Fibroblast of villous mesenchyme (primary cell): Measurements from ENCODE around the gene RGS7. TPM values are rescaled to one million over a fixed set of nuclear protein-coding genes. Genes with fewer than 3 reads are reported as not detected.

Source experiments
- DNase-seq: peaks from one replicate; pipeline ENCODE4 v3.0.0-alpha.2; 2010; ENCODE audit warnings: low read depth
- H3K4me3 ChIP-seq: 2 replicates; pipeline ENCODE4 v1.5.1; 2011; ENCODE audit warnings: low read depth, mild to moderate bottlenecking, low read length
- total RNA-seq: library from RNA; depleted of rRNA; stranded (reverse); fragments of >200 nt; gene quantifications from 2 replicates; pipeline ENCODE4 v1.2.3, GENCODE V29; 2012
- TF ChIP-seq, protein P1 (sequence below): IDR thresholded peaks from 2 replicates; pipeline ENCODE4 v1.5.1; 2012; ENCODE audit warnings: low read depth, mild to moderate bottlenecking, low read length; ENCODE audit not compliant: insufficient read depth

RGS7 gene
- total RNA-seq, 1 donor: 0.43 TPM

DNA sequence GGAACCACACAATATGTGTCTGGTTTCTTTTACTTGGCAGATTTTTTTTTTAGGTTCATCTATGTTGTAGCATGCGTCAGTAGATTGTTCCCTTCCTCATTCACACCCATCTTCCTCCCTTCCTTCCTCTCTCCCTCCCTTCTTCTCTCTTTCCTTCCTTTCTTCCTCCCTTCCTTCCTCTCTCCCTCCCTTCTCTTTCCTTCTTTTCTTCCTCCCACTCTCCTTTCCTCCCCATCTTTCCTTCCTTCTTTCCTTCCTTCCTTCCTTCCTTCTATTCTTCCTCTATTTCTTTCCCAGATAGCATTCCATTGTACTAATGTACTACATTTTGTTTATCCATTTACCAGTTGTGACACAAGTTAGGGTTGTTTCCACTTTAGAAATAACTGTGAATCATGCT, 218.0 kb downstream of the RGS7 start:
- no peak overlapping the region for H3K4me3 ChIP-seq
- TF ChIP-seq, protein P1, sequence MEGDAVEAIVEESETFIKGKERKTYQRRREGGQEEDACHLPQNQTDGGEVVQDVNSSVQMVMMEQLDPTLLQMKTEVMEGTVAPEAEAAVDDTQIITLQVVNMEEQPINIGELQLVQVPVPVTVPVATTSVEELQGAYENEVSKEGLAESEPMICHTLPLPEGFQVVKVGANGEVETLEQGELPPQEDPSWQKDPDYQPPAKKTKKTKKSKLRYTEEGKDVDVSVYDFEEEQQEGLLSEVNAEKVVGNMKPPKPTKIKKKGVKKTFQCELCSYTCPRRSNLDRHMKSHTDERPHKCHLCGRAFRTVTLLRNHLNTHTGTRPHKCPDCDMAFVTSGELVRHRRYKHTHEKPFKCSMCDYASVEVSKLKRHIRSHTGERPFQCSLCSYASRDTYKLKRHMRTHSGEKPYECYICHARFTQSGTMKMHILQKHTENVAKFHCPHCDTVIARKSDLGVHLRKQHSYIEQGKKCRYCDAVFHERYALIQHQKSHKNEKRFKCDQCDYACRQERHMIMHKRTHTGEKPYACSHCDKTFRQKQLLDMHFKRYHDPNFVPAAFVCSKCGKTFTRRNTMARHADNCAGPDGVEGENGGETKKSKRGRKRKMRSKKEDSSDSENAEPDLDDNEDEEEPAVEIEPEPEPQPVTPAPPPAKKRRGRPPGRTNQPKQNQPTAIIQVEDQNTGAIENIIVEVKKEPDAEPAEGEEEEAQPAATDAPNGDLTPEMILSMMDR: no peak
- no peak for DNase-seq

DNA sequence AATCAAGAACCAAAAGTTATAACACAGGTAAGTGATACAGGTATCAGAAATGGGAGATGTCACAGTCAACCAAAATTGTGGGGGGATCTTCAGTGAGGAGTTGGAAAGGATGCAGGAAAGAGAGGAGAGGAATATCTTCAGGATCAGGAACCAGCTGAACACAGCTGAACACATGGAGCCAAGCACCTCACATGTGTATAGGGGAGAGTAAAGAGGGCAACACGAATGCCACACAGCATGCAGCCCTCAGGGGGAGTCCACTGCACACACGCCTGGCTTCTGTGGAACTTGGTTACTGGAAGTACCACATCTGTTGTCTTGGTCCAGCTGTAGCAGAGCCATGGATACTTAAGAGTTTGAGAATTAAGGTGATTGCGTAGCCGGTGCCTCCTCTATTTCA, 218.8 kb downstream of the RGS7 start:
- H3K4me3 ChIP-seq: no peak overlapping the region
- DNase-seq: no peak
- TF ChIP-seq, protein P1: no peak

DNA sequence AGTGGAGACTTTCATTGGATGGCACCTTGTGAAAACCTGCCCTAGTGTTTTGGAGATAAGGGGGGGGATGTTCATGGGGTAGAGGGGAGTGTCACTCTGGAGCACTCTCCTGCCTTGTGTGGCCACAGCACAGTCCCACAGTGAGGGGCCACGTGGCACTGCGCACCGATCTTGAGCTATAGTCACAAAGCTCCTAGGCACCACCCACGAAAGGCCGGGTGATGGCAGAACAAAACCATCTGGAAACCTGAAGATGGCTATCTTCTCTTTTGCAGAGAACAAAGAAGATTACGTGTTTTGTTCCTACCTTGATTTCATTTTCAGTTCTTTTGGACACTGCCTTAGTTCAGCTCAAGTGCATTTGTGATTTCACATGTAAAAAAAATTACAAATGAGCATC, 220.6 kb downstream of the RGS7 start:
- TF ChIP-seq, protein P1: no peak
- no peak overlapping the region for H3K4me3 ChIP-seq
- DNase-seq: no peak

DNA sequence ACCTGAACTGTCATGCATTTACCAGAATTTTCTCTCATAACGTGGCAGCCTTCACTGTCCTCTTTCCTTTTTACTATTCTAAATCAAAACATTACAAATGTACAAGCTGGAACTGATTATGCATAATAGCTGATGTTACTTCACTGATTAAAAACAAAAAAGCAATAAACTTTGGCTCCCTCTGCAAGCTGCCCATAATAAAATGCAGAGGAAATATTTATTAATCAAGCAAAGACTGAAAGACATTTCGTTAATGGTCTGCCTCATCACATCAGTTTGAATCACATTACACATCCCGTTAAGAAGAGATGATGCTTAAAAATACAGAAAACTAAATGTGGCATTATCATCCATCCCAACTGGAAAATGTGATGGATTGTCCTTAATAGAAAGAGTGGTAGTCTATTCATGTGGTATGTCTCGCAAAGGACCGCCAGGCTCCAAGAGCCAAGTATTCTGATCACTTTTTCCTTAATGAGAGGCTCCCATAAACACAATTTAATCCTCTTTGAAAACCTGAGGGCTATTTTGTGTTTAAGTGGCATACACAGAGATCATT, 225.3 kb downstream of the RGS7 start:
- TF ChIP-seq, protein P1: no peak
- no peak overlapping the region for H3K4me3 ChIP-seq
- DNase-seq: no peak

DNA sequence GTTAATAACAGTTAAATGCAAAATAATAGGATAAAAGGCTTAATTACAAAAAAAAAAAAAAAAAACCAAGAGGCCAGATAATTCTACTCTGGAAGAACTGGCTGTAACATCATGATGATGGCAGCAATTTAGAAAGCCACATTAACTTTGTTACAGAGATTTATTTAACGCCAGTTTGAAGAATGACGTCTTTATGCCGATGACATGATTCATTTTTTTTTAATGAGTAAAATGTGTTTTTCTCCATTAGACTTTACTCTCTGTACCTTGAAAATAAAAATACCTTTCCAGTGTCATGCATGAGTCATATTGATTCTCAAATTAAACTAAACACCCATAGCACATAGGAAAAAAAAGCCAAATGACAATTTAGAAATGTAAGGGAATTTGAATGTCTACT, 226.1 kb downstream of the RGS7 start:
- TF ChIP-seq, protein P1: no peak
- DNase-seq: no peak
- H3K4me3 ChIP-seq: no peak overlapping the region

DNA sequence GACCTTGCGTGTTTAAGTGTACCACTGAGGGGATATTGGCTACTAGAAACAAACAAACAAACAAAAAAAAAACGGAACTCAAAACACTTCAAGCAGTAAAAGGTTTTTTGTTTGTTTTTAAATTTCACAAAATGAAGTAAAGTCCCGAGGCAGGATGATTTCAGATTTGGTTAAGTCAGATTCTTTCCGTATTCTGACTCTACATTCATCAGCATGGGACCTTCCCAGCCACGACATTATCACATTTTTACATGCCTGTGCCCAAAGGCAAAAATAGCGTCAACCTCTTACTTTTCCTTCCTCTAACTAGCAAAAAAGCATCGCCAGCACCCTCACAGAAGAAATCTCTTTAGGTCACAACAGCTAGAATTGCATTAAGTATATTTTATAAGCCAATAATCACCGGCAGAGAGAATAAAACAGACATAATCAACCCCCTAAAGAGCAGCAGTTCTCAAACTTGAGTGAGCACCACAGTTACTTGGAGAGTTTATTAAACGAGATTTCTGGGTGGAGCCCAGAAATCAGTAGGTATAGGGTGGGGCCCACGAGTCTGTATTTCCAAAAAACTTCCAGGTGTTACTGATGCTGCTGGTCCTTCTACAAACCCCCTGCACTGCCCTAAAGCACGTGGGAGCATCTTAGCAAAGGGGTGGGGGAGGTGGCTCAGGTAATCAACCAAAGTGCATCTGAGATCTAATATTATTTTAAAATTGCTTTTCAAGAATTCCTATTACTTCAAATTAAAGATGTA, 227.6 kb downstream of the RGS7 start:
- H3K4me3 ChIP-seq: no peak overlapping the region
- TF ChIP-seq, protein P1: no peak
- no peak for DNase-seq
